Endothelial cell of umbilical vein (primary cell): Measurements from ENCODE around the gene IRX1. TPM values are rescaled to one million over a fixed set of nuclear protein-coding genes. Genes with fewer than 3 reads are reported as not detected.

Experiments used
- BruUV-seq: library from RNA; stranded (reverse); fragments of 400-500 nt; replicated peaks from 2 replicates; lab custom pipeline; 2021; lab: Mats Ljungman, UMichigan
- CTCF ChIA-PET: fragments of 300-600, 350-600 bp; sonication (Branson Sonifier 250); formaldehyde crosslinking; loops from one replicate; lab custom pipeline; 2021; ENCODE audit warnings: antibody characterized with exemption, inconsistent platforms; lab: Charles Lee
- POLR2A ChIA-PET: fragments of 300-600, 350-600 bp; sonication (Branson Sonifier 250); formaldehyde crosslinking; loops from one replicate; lab custom pipeline; 2021; ENCODE audit warnings: antibody characterized with exemption, inconsistent platforms; lab: Charles Lee
- DNase-seq: peaks from one replicate; pipeline ENCODE4 v3.0.0-alpha.2; 2011; ENCODE audit warnings: low read depth, low spot score
- FAIRE-seq: peaks from 2 replicates; lab custom pipeline; 2011; peaks lifted over from hg19 to GRCh38; lab: Jason Lieb, UNC
- H2AFZ ChIP-seq: 2 replicates; pipeline ENCODE4 v1.6.0; 2012; ENCODE audit warnings: low read depth, low read length, control low read depth, inconsistent platforms
- H3K27ac ChIP-seq: 2 replicates; pipeline ENCODE4 v1.5.1; 2011; ENCODE audit warnings: low read depth, mild to moderate bottlenecking, control low read depth, low read length, moderate library complexity; ENCODE audit not compliant: insufficient read depth
- H3K27me3 ChIP-seq, 2 experiments: 2 replicates each; pipeline versions ENCODE4 v1.6.0 to v1.6.1; 2011; ENCODE audit warnings: low read length in 2 of 2, mixed read lengths in 1 of 2; ENCODE audit not compliant: control insufficient read depth in 2 of 2, insufficient read depth in 2 of 2
- H3K36me3 ChIP-seq, 2 experiments: 2 replicates in 1 of 2; 3 replicates in 1 of 2; pipeline ENCODE4 v1.5.1; 2011; ENCODE audit warnings: low read length in 2 of 2, mild to moderate bottlenecking in 1 of 2, moderate library complexity in 1 of 2; ENCODE audit not compliant: control insufficient read depth in 2 of 2, insufficient read depth in 2 of 2; ENCODE audit errors: extremely low read depth in 1 of 2
- H3K4me1 ChIP-seq: 3 replicates; pipeline ENCODE4 v1.5.1; 2011; ENCODE audit warnings: mild to moderate bottlenecking, low read length; ENCODE audit not compliant: control insufficient read depth, insufficient read depth; ENCODE audit errors: extremely low read depth
- H3K4me2 ChIP-seq: 2 replicates; pipeline ENCODE4 v1.6.1; 2011; ENCODE audit warnings: low read length, control low read depth, mixed read lengths; ENCODE audit not compliant: insufficient read depth
- H3K4me3 ChIP-seq, 3 experiments: fragments of 200-600 bp in 1 of 3; sonication (generic), shearing (Covaris generic) in 1 of 3; replicated peaks in 1 of 3; 2 replicates each; pipeline ENCODE4 v1.5.1; 2011 to 2016; ENCODE audit warnings: control low read depth in 3 of 3, low read length in 3 of 3, mild to moderate bottlenecking in 2 of 3, inconsistent platforms in 1 of 3, low read depth in 1 of 3, moderate library complexity in 1 of 3; ENCODE audit not compliant: insufficient read depth in 1 of 3
- H3K79me2 ChIP-seq: 2 replicates; pipeline ENCODE4 v1.6.0; 2012; ENCODE audit warnings: low read length, inconsistent platforms; ENCODE audit not compliant: control insufficient read depth, insufficient read depth
- H3K9ac ChIP-seq: replicated peaks from 2 replicates; pipeline ENCODE3; 2011; ENCODE audit warnings: low read length, control low read depth; ENCODE audit not compliant: insufficient read depth; ENCODE audit errors: extremely low read depth
- H3K9me1 ChIP-seq: replicated peaks from 3 replicates; pipeline ENCODE4 v1.6.0; 2011; ENCODE audit warnings: mild to moderate bottlenecking, low read length; ENCODE audit not compliant: control insufficient read depth, insufficient read depth; ENCODE audit errors: extremely low read depth
- H3K9me3 ChIP-seq: replicated peaks from 2 replicates; pipeline ENCODE4 v1.5.1; 2012; ENCODE audit warnings: low read length, inconsistent platforms; ENCODE audit not compliant: control insufficient read depth, insufficient read depth
- H4K20me1 ChIP-seq: replicated peaks from 2 replicates; pipeline ENCODE3; 2011; ENCODE audit warnings: mild to moderate bottlenecking, low read length; ENCODE audit not compliant: control insufficient read depth, insufficient read depth; ENCODE audit errors: extremely low read depth
- EZH2 ChIP-seq: IDR thresholded peaks from 2 replicates; pipeline ENCODE4 v1.6.1; 2012; ENCODE audit warnings: borderline replicate concordance, low read depth, mild to moderate bottlenecking, moderate library complexity, low read length, inconsistent platforms; ENCODE audit not compliant: severe bottlenecking
- FOS ChIP-seq: IDR thresholded peaks from 2 replicates; pipeline ENCODE4 v1.6.1; 2011; ENCODE audit warnings: mild to moderate bottlenecking, low read length, moderate library complexity, borderline replicate concordance; ENCODE audit not compliant: insufficient read depth
- GATA2 ChIP-seq: IDR thresholded peaks from 2 replicates; pipeline ENCODE4 v1.7.0; 2011; ENCODE audit warnings: low read depth, mild to moderate bottlenecking, moderate library complexity, mixed read lengths, low read length; ENCODE audit not compliant: insufficient read length, insufficient read depth
- JUN ChIP-seq: IDR thresholded peaks from 2 replicates; pipeline ENCODE4 v1.6.1; 2011; ENCODE audit warnings: borderline replicate concordance, low read depth; ENCODE audit not compliant: insufficient read length, insufficient read depth
- MYC ChIP-seq: IDR thresholded peaks from one replicate; pipeline ENCODE4 v1.6.1; 2011; ENCODE audit warnings: mild to moderate bottlenecking, low read depth, low read length
- POLR2A ChIP-seq: IDR thresholded peaks from 2 replicates; pipeline ENCODE4 v1.6.1; 2012; ENCODE audit warnings: low read depth, mild to moderate bottlenecking, control low read depth, low read length
- POLR2AphosphoS5 ChIP-seq: IDR thresholded peaks from 2 replicates; pipeline ENCODE4 v1.6.1; 2012; ENCODE audit warnings: low read depth, mild to moderate bottlenecking, control low read depth, low read length, moderate library complexity; ENCODE audit not compliant: insufficient read depth
- dilution Hi-C: fragments of 300-500 bp; cut with MboI; formaldehyde crosslinking; loops from one replicate; pipeline ENCODE4 v1.15.0; 2019; ENCODE audit warnings: low sequenced_read_pairs; ENCODE audit not compliant: extremely low pct_ligation_motif_present
- intact Hi-C: fragments of 100-400 bp; cut with micrococcal nuclease; formaldehyde crosslinking; loops from one replicate; pipeline ENCODE4 v1.10.0; 2022
- polyA plus RNA-seq, 4 experiments: library from polyadenylated mRNA; depleted of rRNA in 3 of 4; stranded (reverse) in 3 of 4; unstranded in 1 of 4; fragments of >200 nt; gene quantifications; 2 replicates each; pipeline versions ENCODE4 v1.2.1 to v1.2.3, GENCODE V29; 2011 to 2012; ENCODE audit warnings: missing spikeins in 1 of 4
- total RNA-seq: library from RNA; stranded (reverse); gene quantifications from 2 replicates; pipeline ENCODE4 v1.2.3, GENCODE V29; 2021
- TF ChIP-seq, protein P1 (sequence below), 2 donors: IDR thresholded peaks; 1 replicate in 1 of 2; 2 replicates in 1 of 2; pipeline ENCODE4 v1.5.1; 2011; ENCODE audit warnings: low read length in 2 of 2, mild to moderate bottlenecking in 2 of 2, moderate library complexity in 2 of 2, control low read depth in 1 of 2, inconsistent platforms in 1 of 2, low read depth in 1 of 2; ENCODE audit not compliant: insufficient read depth in 1 of 2; ENCODE audit errors: extremely low read depth in 1 of 2
- TF ChIP-seq, protein P2 (sequence below): IDR thresholded peaks from 2 replicates; pipeline ENCODE4 v1.6.1; 2011; ENCODE audit not compliant: insufficient read depth, insufficient read length

Gene IRX1
- total and polyA plus RNA-seq, 2 donors (not counting 3 experiments of a cell fraction or from before 2014, with no cell fraction given), result not detected

DNA sequence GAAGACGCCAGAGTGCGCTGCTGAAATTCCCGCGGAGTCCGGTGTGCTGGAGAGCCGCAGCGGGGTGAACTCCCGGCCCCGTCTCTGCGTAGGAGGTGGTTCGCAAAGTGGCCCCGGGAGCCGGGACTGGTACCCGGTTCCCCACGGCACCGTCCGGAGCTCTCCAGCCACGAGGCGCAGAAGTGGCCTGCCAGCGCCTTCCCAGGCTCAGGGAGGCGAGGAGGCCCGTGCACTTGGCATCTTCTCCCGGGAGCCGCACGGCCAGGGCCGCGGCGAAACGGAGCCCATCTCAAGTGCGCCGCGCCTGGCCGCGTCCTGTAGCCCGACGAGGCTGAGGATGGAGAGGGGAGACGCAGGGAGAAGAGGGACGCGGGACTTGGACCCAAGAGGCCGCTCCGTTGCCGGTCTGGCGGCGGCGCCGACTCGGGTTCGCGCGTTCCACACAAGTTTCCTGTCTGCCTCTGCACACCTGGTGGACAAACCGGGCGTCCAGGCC, 1.1 kb upstream of the IRX1 start:
- TF ChIP-seq, protein P1, sequence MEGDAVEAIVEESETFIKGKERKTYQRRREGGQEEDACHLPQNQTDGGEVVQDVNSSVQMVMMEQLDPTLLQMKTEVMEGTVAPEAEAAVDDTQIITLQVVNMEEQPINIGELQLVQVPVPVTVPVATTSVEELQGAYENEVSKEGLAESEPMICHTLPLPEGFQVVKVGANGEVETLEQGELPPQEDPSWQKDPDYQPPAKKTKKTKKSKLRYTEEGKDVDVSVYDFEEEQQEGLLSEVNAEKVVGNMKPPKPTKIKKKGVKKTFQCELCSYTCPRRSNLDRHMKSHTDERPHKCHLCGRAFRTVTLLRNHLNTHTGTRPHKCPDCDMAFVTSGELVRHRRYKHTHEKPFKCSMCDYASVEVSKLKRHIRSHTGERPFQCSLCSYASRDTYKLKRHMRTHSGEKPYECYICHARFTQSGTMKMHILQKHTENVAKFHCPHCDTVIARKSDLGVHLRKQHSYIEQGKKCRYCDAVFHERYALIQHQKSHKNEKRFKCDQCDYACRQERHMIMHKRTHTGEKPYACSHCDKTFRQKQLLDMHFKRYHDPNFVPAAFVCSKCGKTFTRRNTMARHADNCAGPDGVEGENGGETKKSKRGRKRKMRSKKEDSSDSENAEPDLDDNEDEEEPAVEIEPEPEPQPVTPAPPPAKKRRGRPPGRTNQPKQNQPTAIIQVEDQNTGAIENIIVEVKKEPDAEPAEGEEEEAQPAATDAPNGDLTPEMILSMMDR (IDR thresholded peaks at IDR 0.05; ENCODE audit: extremely low read depth in 1 of 2, insufficient read depth in 1 of 2, low read depth in 1 of 2, low read length in 2 of 2), result no peak
- peak; percentile 90 for TF ChIP-seq EZH2
- TF ChIP-seq MYC, result no peak
- Histone ChIP-seq H3K9ac (no peak overlapping the region), H3K27me3 (peaks cover 65 to 85% of the 10 kb centered on the region in 2 experiments), H3K9me1 (no peaks in the 10 kb centered on the region), H3K4me1 (no peaks in the 10 kb centered on the region), H2AFZ (no peak overlapping the region), H3K4me3 (no peak overlapping the region), H3K9me3 (no peaks in the 10 kb centered on the region), H4K20me1 (no peaks in the 10 kb centered on the region), H3K36me3 (no peaks in the 10 kb centered on the region), H3K79me2 (no peaks in the 10 kb centered on the region), H3K27ac (no peak overlapping the region), H3K4me2 (no peak overlapping the region)
- ChIA-PET POLR2A (no interaction called here), CTCF (no interaction called here)
- BruUV-seq, result no TSS peak
- DNase-seq (no peak), FAIRE-seq (no peak)
- intact Hi-C loops, result loop anchor here (10.0 kb wide), 1 partner anchor 850 kb away; no protein-coding TSS in a partner anchor
- dilution Hi-C loops, result no loop called here

DNA sequence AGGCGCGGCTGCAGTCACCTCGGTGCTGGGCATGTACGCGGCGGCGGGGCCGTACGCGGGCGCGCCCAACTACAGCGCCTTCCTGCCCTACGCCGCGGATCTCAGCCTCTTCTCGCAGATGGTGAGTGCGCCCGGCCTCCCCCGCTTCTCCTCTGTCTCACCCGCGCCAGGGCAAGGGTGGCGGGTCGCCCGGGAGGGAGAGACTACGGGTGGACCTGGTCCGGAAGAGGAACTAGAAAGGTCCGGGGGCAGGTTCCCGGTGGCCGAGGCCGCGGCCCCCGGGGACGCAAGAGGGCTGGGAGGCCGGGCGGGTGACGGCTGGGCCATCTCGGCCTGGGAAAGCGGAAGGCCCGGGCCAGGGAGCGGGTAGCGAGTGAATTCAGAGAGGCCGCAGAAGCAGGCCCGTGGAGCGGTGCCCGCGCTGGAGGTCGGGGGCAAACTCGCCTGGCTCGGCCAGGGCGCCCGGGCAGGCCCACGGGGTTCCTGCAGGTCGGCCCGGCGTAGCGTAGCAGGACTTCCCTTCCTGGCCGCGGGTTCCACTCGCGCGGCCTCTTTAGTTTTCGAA, 711 bp downstream of the IRX1 start:
- TF ChIP-seq FOS, result no peak
- TF ChIP-seq EZH2, result no peak
- no peak for TF ChIP-seq POLR2AphosphoS5
- TF ChIP-seq, protein P1 (IDR thresholded peaks at IDR 0.05; ENCODE audit: extremely low read depth in 1 of 2, insufficient read depth in 1 of 2, low read depth in 1 of 2, low read length in 2 of 2), result no peak
- no peak for TF ChIP-seq JUN
- no peak for TF ChIP-seq POLR2A
- TF ChIP-seq MYC, result no peak
- TF ChIP-seq, protein P2, sequence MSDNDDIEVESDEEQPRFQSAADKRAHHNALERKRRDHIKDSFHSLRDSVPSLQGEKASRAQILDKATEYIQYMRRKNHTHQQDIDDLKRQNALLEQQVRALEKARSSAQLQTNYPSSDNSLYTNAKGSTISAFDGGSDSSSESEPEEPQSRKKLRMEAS, result no peak
- TF ChIP-seq GATA2, result no peak
- no peak for FAIRE-seq
- H3K79me2 ChIP-seq, result no peaks in the 10 kb centered on the region
- DNase-seq, result no peak
- CTCF ChIA-PET, result no interaction called here
- H3K4me3 ChIP-seq, result no peak overlapping the region
- no peaks in the 10 kb centered on the region for H3K4me1 ChIP-seq
- no peaks in the 10 kb centered on the region for H3K9me3 ChIP-seq
- no peaks in the 10 kb centered on the region for H3K36me3 ChIP-seq
- H4K20me1 ChIP-seq, result no peaks in the 10 kb centered on the region
- POLR2A ChIA-PET, result no interaction called here
- H3K27me3 ChIP-seq, result peaks cover 74 to 87% of the 10 kb centered on the region in 2 experiments
- intact Hi-C loops, result loop anchor here (10.0 kb wide), 1 partner anchor 852 kb away; no protein-coding TSS in a partner anchor
- no peak overlapping the region for H3K4me2 ChIP-seq
- H3K9me1 ChIP-seq, result no peaks in the 10 kb centered on the region
- dilution Hi-C loops, result no loop called here
- H2AFZ ChIP-seq, result no peak overlapping the region
- no peak overlapping the region for H3K9ac ChIP-seq
- BruUV-seq, result no TSS peak
- no peak overlapping the region for H3K27ac ChIP-seq
